Stimulated activated CD4-positive, alpha-beta T cell treated with anti-CD3 and anti-CD28 coated beads, Interleukin-2, amount 100 ng/mL, for 48 hours (primary cell): ENCODE data around the gene AQP10.
"Not testable (repeated sequence)": the region's sequence is repeated elsewhere in the genome, so short reads cannot be mapped to it uniquely, and the experiment has no call there.

Experiments used
- DNase-seq, 2 donors: peaks; one replicate each; pipeline ENCODE4 v3.0.0-alpha.2; 2020

The AQP10 gene, protein sequence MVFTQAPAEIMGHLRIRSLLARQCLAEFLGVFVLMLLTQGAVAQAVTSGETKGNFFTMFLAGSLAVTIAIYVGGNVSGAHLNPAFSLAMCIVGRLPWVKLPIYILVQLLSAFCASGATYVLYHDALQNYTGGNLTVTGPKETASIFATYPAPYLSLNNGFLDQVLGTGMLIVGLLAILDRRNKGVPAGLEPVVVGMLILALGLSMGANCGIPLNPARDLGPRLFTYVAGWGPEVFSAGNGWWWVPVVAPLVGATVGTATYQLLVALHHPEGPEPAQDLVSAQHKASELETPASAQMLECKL

DNA sequence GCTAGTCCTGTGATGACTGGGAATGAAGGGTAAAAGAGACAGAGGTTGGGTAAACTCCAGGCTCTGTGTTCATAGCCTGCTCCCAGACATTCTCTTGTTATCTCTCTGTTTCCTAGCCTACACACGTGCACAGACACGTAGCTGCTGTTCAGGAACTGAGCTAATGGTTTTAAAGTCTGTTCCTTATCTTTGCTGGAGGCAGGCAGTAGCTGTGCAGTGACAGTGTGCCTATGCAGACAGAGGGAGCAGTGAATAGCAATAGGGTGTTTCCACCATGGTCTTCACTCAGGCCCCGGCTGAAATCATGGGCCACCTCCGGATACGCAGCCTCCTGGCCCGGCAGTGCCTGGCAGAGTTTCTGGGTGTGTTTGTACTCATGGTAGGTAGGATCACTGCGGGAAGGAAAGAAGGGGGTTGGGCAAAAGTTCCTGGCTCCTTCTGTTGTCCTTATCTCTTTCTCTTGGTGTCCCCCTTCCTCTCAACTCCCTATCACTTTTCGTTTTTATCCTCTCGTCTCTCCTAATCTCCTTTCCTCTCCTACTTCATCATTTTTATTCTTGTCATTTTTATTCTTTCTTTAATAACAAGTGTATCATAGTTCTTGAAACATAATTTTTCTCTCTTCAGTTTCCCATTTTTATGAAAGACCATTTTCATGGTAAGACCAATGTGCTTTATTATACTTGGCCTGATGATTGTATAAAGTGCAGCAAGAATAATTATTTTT lies at the start of gene AQP10:
AQP10 (plus strand) TSS at position 212 of the 727 bp plus-strand sequence; CDS start at position 275, 63 bp downstream.
- DNase-seq: no peak

DNA sequence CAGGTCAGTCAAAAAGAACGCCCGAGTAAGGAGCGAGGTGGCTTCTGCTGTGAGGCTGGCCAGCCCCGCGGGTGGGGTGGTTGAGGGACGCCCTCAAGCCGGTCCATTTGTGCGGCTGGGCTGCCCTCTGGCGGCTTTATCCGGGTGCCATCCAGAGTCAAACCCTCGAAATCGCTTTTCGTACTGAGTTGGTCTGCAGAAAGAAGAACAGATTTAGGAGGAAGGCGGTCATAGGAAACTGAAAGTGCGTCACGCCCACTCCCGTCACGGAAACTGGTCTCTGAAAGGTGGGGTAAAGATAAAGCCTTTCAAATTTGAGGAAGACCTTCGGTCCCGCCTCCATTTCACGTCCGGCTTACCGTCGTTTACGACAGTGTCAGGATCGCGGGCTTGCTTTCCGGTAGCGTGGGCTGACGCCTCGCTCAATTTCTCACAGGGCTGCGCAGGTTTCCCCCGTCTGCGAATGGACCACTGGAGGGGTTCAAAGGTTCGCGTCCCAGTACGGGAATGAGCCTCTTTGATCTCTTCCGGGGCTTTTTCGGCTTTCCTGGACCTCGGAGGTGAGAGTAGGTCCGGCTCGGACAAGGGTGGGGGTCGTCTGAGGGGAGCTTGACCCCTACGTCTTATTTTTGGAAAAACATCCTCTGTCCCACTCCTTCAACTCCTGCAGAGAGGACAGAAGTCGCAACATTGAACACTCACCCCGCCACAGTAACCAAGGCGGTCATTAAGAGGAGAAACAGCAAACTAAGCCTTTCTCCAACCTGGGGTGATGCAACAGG lies 48.5 kb upstream of the AQP10 start, which contains the start of gene HAX1:
HAX1 (plus strand) TSS at position 413 of the 782 bp plus-strand sequence; CDS start at position 508, 95 bp downstream.
- DNase-seq: peak; percentile 96 to 98

GRCh38 chr1:154272999-154273563 lies 47.8 kb upstream of the AQP10 start:
- DNase-seq: no peak

DNA sequence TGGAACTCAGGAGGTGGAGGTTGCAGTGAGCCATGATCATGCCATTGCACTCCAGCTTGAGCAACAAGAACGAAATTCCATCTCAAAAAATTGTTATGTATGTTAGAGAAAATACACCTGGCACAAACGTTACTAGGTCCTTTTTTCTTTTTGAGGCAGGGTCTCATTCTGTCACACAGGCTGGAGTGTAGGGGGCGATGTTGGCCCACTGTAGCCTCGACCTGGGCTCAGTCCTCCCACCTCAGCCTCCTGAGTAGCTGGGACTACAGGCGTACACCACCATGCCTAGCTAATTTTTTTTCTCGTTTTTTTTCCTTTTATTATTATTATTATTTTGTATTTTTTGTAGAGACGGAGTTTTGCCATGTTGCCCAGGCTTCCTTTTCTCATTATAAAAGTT lies 44.1 kb upstream of the AQP10 start:
- peak in 1 of 2 donors; percentile 29 for DNase-seq

GRCh38 chr1:154287591-154287990 lies 33.3 kb upstream of the AQP10 start:
- DNase-seq: not testable (repeated sequence)

GRCh38 chr1:154288661-154289060 lies 32.2 kb upstream of the AQP10 start:
- DNase-seq: no peak

GRCh38 chr1:154290921-154291320 lies 30.0 kb upstream of the AQP10 start:
- DNase-seq: no peak

- DNase-seq: no peak
Measured at GRCh38 chr1:154295408-154296235, 25.3 kb upstream of the AQP10 start.

DNA sequence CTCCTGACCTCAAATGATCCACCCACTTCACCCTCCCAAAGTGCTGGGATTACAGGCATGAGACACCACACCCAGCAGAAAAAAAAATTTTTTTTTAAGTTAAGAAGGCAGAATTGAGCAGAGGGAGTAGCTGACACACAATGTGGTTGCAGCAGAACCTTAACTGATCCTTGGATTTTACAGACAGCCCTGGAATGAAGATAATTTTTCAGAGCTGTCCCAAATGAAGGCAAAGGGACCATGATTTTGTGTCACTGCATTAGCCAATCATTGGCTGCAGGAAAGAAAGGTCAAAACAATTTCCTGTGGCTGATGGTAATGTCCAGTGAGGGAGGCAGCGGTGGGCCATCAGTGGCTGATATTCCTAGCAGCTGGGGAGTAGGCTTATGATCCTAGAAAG lies 19.3 kb upstream of the AQP10 start:
- no peak for DNase-seq

DNA sequence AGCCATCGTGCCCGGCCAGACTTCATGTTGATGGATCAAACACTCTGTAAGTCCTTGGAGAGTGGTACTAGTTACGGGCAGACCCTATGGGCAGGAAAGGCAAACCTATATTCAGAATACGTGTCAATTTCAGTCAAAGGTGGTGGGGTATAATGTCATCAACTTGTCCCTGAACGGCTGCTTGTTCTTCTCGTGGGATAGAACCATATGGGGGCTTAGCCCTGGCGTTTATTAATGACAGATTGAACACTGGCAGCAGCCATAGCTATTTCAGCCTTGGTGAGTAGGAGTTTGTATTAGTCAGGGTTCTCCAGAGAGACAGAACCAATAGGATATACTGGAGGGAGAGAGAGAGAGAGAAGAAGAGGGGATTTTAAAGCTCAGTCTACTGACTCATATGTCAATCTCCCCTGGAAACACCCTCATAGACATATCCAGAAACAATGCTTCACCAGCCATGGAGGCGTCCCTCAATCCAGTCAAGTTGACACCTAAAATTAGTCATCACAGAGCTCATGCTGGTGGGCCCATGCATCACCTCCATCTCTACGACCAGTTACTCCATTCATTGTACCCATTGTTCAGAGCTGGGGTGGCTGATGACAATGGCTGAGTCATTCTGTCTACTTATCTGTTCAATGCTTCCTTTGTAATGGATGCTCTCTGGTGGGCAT lies 16.1 kb upstream of the AQP10 start:
- DNase-seq: no peak

DNA sequence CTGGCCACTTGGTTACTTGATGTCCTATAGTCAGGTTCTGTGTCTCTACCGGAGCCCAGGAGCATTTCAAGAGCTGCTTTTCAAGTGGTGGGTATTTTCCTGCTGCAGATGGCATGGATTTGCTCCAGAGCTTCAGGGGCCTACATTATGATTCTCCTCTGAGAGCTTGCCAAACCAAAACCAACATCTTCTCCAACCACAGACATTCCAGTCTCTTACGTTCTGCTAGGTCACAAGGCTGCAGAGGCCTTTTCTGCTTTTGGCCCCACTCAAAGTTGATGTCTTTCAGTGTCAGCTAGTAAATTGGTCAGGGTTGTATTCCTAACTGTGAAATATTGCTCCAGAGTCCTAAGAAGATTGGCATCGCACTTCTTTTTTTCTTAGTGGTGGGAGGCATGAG lies 14.7 kb upstream of the AQP10 start:
- DNase-seq: no peak

DNA sequence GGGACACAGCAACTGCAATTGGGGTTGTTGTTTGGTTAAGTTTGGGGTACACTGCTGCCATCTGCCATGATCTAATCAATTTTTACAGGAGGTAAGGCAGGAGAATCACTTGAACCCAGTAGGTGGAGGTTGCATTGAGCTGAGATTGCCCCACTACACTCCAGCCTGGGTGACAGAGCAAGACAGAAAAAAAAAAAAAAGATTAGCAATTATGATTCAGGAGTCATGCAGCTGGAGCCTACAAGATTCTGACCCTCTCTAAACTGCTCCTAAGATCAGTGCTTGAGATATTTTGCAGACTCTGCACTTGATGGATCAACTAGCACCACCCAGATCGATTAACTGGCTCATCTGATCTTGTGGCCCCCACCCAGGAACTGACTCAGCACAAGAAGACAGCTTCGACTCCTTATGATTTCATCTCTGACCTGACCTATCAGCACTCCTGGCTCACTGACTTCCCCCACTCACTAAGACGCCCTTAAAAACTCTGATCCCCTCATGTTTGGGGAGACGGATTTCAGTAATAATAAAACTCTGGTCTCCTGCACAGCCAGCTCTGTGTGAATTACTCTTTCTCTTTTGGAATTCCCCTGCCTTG lies 13.1 kb upstream of the AQP10 start:
- DNase-seq: not testable (repeated sequence)

DNA sequence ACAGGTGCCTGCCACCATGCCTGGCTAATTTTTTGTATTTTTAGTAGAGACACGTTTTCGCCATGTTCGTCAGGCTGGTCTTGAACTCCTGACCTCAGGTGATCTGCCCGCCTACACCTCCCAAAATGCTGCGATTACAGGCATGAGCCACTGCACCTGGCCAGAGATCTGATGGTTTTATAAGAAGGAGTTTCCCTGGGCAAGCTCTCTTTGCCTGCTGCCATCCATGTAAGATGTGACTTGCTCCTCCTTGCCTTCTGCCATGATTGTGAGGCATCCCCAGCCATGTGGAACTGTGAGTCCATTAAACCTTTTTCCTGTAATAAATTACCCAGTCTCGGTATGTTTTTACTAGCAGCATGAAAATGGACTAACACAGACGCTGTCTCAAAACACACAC lies 11.8 kb upstream of the AQP10 start:
- not testable (repeated sequence) for DNase-seq

DNA sequence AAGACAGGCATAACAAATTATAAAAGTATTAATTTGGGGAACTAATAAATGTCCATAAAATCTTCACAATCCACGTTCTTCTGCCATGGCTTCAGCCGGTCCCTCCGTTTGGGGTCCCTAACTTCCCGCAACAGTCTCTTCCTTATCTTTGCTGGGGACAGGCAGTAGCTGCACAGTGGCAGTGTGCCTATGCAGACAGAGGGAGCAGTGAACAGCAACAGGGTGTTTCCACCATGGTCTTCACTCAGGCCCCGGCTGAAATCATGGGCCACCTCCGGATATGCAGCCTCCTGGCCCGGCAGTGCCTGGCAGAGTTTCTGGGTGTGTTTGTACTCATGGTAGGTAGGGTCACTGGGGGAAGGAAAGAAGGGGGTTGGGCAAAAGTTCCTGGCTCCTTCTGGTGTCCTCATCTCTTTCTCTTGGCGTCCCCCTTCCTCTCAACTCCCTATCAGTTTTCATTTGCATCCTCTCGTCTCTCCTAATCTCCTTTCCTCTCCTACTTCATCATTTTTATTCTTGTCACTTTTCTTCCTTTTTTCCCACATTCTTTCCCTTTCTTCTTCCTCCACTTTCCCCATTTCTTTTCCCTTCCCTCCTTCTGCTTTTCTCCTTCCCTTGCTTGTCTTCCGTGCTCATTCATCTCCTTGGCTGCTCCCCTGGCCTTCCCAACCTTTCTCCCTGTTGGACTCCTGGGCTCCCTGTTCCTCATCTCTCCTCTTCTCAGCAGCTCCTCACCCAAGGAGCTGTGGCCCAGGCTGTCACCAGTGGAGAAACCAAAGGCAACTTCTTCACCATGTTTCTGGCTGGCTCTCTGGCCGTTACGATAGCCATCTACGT lies 8.4 kb upstream of the AQP10 start:
- not testable (repeated sequence) for DNase-seq

DNA sequence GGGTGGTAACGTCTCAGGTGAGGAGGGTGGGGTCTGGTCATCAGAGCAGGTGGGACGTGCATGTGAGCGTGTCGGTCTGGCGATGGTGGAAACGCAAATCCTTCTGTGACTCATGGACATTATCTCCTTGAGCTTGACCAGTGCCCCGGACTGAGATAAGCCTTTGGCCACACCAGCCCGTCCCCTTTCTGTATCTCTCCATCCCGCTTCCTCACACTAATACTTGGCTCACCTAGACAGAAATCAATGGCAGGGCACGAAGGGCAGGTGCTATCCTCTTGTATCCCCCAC lies 7.9 kb upstream of the AQP10 start:
- DNase-seq: no peak

- not testable (repeated sequence) for DNase-seq
Measured at GRCh38 chr1:154314226-154314625, 6.7 kb upstream of the AQP10 start.

DNA sequence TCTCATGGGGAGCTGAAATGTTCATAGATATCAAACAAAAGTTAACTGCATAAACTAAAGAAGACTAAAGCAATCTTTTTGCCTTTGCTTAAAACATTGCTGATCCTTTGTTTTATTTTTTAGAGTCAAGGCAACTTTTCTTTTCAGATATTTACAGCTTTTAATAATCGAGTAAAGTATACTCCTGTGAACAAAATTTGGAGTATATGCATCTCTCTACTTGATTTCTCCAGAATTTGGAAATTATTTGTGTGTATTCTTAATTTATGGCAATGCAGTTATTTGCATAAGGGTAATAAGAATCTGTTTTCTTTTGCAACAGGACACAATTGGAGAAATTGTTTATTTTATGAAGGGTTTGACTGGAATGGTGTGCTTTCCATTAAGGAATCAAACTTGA lies 4.2 kb upstream of the AQP10 start:
- no peak for DNase-seq

DNA sequence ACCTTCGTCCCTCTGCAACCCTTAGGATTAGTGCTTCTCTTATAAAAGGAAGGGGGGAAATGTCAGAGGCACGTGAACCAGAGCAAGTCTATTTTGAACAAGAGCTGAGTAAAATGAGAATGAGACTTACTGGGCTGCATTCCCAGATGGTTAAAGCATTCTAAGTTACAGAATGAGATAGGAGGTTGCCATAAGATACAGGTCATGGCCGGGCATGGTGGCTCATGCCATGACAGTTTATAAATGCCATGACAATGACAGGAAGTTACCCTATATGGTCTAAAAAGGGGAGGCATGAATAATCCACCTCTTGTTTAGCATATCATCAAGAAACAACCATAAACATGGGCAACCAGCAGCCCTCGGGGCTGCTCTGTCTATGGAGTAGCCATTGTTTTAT lies 2.5 kb upstream of the AQP10 start:
- DNase-seq: no peak

- not testable (repeated sequence) for DNase-seq
Measured at GRCh38 chr1:154321609-154321934, 679 bp downstream of the AQP10 start.

- DNase-seq: no peak
Measured at GRCh38 chr1:154323493-154323892, 2.6 kb downstream of the AQP10 start.

DNA sequence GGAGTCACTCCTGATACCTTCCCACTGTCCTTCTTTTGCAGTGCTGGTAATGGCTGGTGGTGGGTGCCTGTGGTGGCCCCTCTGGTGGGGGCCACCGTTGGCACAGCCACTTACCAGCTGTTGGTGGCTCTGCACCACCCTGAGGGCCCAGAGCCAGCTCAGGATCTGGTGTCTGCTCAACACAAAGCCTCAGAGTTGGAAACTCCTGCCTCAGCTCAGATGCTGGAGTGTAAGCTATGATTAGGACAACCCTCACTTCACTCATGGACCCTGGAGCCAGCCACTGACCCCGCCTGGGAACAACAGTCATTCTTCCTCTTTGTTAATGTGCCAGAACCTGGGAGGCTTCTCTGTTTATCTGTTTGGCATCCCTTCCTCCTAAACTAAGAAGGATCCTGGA lies 3.3 kb downstream of the AQP10 start:
- no peak for DNase-seq
